Prostate gland (tissue), 2 donors: ENCODE data around the gene PCED1A. TPM values are rescaled to one million over a fixed set of nuclear protein-coding genes. Genes with fewer than 3 reads are reported as not detected.

ENCODE experiments used
- DNase-seq: peaks from one replicate; pipeline ENCODE4 v3.0.0-alpha.2; 2019; ENCODE audit warnings: low spot score
- H3K27ac ChIP-seq, 2 donors: fragments of 200-600 bp; sonication (generic); 2 replicates each; pipeline ENCODE4 v1.5.1; 2017 to 2019
- H3K27me3 ChIP-seq: fragments of 200-600 bp; sonication (generic); replicated peaks from 2 replicates; pipeline ENCODE4 v1.5.1; 2019; ENCODE audit not compliant: insufficient read depth
- H3K36me3 ChIP-seq, 2 donors: fragments of 200-600 bp; sonication (generic); 1 replicate in 1 of 2; 2 replicates in 1 of 2; pipeline versions ENCODE4 v1.5.1 to v1.8.1; 2017 to 2019
- H3K4me1 ChIP-seq: fragments of 200-600 bp; sonication (generic); replicated peaks from 2 replicates; pipeline ENCODE4 v1.5.1; 2019
- H3K4me3 ChIP-seq, 2 donors: fragments of 200-600 bp; sonication (generic); 2 replicates each; pipeline ENCODE4 v1.5.1; 2017 to 2019
- H3K9me3 ChIP-seq: fragments of 200-600 bp; sonication (generic); 2 replicates; pipeline ENCODE4 v1.5.1; 2017
- CTCF ChIP-seq, 4 experiments: fragments of 200-600 bp in 2 of 4; fragments of 450-650 bp in 2 of 4; sonication (generic) in 2 of 4; IDR thresholded peaks; 1 replicate in 3 of 4; 2 replicates in 1 of 4; pipeline ENCODE4 v1.5.1; 2016 to 2019; ENCODE audit warnings: antibody characterized with exemption in 4 of 4, mild to moderate bottlenecking in 2 of 4, moderate library complexity in 2 of 4
- POLR2A ChIP-seq: fragments of 450-650 bp; IDR thresholded peaks from one replicate; pipeline ENCODE4 v1.6.1; 2016; ENCODE audit warnings: antibody characterized with exemption, mild to moderate bottlenecking
- POLR2AphosphoS5 ChIP-seq: sonication (generic); formaldehyde crosslinking; IDR thresholded peaks from one replicate; pipeline ENCODE4 v1.6.1; 2017; ENCODE audit warnings: antibody characterized with exemption
- WGBS: methylation state at CpG from one replicate; pipeline ENCODE4 v1.1.5; 2018; 5-methylcytosine and 5-hydroxymethylcytosine counted together
- intact Hi-C: fragments of 100-400 bp; cut with DNase I; formaldehyde crosslinking; loops from one replicate; pipeline ENCODE4 v1.14.2; 2022
- total RNA-seq, 2 donors: library from RNA; depleted of rRNA; stranded (reverse); fragments of >200 nt; gene quantifications; one replicate each; pipeline ENCODE4 v1.1.0, GENCODE V29; 2016

PCED1A gene
- total RNA-seq, 2 donors from 2014 or later: 54.8 to 58.1 TPM

DNA sequence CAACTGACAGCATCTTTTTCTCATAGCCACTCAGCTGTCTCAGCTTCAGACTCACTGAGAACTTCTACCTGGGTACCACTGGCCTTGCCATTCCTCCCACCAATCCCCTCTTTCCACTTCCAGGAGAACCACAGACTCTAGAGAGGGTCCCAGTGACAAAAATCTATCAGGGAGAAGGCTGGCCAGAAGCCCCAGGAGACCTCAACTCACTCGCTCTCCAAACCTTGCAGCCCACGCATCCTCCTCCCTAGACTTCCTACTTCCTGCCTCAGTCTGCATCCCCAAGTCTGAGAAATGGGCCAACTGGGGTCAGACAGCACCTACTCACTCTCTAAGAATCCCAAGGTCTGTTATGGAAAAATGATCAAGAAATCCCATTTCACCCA is 23.1 kb downstream of the PCED1A start:
- Histone ChIP-seq H3K4me1 (no peaks in the 10 kb centered on the region), H3K27me3 (peaks cover 8% of the 10 kb centered on the region), H3K9me3 (no peaks in the 10 kb centered on the region), H3K4me3 (no peak overlapping the region), H3K27ac (no peak overlapping the region), H3K36me3 (no peaks in the 10 kb centered on the region)
- WGBS: 97% methylated on average over 2 of the region's 2 CpGs
- intact Hi-C loops: no loop called here
- DNase-seq: no peak
- TF ChIP-seq POLR2AphosphoS5 (no peak), POLR2A (no peak), CTCF (IDR thresholded peaks at IDR 0.05) (no peak)

DNA sequence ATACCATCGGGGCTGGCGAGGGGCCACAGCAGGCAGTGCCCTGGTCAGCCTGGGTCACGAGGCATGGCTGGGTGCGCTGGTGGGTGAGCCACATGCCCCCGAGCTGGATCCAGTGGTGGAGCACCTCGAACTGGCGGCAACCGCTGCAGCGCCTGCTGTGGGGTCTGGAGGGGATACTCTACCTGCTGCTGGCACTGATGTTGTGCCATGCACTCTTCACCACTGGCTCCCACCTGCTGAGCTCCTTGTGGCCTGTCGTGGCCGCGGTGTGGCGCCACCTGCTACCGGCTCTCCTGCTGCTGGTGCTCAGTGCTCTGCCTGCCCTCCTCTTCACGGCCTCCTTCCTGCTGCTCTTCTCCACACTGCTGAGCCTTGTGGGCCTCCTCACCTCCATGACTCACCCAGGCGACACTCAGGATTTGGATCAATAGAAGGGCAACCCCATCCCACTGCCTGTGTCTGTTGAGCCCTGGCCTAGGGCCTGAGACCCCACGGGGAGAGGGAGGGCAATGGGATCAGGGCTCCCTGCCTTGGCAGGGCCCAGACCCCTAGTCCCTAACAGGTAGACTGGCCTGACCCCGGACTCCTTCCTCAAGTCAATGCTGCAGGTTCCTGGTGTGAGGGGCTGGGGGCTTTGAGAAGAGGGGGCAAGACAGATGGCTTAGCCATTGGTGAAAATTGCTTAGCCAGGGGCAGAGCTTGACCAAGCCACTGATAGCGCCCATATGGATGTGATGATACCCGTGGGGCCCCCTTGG is 23.7 kb downstream of the PCED1A start:
- DNase-seq: no peak
- Histone ChIP-seq H3K27me3 (peaks cover 8% of the 10 kb centered on the region), H3K9me3 (no peaks in the 10 kb centered on the region), H3K36me3 (no peaks in the 10 kb centered on the region), H3K4me3 (no peak overlapping the region), H3K27ac (no peak overlapping the region), H3K4me1 (no peaks in the 10 kb centered on the region)
- intact Hi-C loops: no loop called here
- TF ChIP-seq POLR2A (no peak), POLR2AphosphoS5 (no peak), CTCF (IDR thresholded peaks at IDR 0.05) (no peak)
- 84% methylated on average over 20 of the region's 20 CpGs for WGBS

DNA sequence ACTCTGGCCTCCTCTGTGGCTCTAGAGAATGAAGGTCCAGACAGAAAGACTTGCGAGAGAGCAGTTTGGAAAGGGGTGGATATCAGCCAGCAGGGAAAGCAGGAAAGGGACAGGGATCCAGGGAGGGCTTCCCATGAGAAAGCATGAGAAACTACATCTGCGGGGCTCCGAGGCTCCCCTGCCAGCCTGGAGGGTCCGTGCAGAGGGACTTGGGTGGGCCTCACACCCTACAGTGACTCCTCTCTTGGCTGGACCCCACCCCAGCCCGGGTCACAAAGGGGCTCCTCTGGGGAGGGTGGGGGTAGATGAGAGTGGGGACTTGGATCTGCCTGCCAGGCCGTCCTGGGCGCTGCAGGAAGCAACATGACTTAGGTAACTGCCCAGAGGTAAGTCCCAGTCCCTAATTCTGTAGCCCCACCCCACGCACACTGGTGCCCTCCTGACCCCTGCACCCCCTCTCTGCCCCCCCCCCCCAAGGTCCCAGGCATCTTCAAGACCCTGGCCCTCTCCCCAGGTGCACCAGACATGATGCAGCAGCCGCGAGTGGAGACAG is 24.3 kb downstream of the PCED1A start, which contains the start of gene TMEM239:
Gene TMEM239 (plus strand): TSS at position 335 of the 553 bp plus-strand sequence. CDS start 191 bp downstream, at position 526.
- TF ChIP-seq POLR2AphosphoS5 (no peak), POLR2A (no peak), CTCF (IDR thresholded peaks at IDR 0.05) (no peak)
- Histone ChIP-seq H3K4me3 (no peak within 1 kb of the TSS), H3K9me3 (no peaks in the 10 kb centered on the region), H3K27me3 (peaks cover 8% of the 10 kb centered on the region), H3K27ac (no peak within 1 kb of the TSS), H3K4me1 (no peaks in the 10 kb centered on the region), H3K36me3 (no peaks in the 10 kb centered on the region)
- intact Hi-C loops: no loop called here
- 79% methylated on average over 10 of the region's 10 CpGs for WGBS
- no peak for DNase-seq

- TF ChIP-seq POLR2AphosphoS5 (no peak), CTCF (IDR thresholded peaks at IDR 0.05) (no peak)
- no peak overlapping the region for H3K27ac ChIP-seq
- no peaks in the 10 kb centered on the region for H3K9me3 ChIP-seq
- H3K36me3 ChIP-seq: no peaks in the 10 kb centered on the region
- H3K4me1 ChIP-seq: no peaks in the 10 kb centered on the region
- no peak overlapping the region for H3K4me3 ChIP-seq
- intact Hi-C loops: no loop called here
- DNase-seq: no peak
- WGBS: 94% methylated on average over 8 of the region's 8 CpGs
- H3K27me3 ChIP-seq: peaks cover 2% of the 10 kb centered on the region
These were observed 25.1 kb downstream of the PCED1A start for GRCh38 chr20:2815242-2815900.
